ENCODE results near the gene RNF4.

The RNF4 gene

GRCh38 chr4:2438822-2439718 is 29.8 kb upstream of the RNF4 start:
- DNase-seq, result no peak

GRCh38 chr4:2441393-2442174 is 27.3 kb upstream of the RNF4 start:
- DNase-seq, result peak; percentile 87

GRCh38 chr4:2442175-2442993 is 26.5 kb upstream of the RNF4 start:
- DNase-seq, result no peak

- DNase-seq, result no peak
Observed at GRCh38 chr4:2443061-2443730, 25.7 kb upstream of the RNF4 start.

DNA sequence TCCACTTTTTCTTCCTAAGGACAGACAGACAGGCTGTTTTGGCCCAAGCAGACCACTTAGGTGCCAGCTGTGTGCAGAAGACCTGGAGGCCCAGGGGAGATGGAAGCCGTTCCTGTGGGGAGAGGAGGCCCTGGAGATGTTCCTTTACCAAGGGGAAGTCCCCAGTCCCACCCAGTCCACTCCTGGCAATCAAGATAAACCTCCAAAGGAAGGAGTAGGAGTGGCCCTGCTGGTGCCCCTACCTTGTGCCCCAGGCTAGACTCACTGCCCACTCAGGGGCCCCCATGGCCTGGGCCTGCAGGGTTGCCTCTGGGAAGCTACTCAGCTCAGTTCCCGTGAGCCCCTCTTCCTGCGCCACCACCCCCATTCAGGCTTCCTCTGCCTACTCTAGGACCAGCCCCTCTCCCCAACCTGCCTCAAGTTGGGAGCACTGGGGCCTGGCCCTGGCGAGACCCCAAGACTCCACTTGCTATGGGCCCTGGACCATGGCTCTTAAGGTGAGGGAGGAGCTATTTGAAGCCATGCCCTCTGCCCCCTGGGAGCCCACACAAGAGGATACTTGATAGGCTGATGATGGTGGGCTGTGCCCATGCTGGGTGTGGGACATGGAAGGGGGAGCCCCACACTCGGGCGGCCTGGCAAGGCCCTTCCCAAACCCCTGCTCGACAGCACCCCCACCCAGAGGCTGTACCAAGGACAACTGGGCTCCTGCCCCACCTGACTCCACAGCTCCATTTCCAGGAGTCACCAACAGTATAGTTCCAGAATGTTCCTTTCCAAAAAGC is 24.8 kb upstream of the RNF4 start:
- no peak for DNase-seq

DNA sequence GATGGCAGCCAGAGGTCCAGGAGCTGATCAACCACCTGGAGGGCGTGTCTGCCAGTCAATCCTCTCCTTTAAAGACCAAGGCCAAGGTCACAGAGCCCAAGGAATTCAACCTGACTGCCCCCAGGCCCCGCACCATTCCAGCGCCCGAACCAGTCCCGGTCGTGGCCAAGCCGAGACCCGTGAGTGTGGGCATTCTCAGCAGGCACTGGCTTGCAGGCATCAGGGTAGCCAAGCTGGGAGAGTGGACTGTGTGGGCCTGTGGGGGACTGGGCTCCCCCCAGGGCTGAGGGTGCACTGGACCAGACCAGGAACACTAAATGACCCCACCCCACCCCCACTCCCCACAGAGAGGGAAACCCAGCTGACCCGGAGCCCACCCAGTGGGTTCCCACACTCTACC is 23.8 kb upstream of the RNF4 start:
- DNase-seq, result no peak

DNA sequence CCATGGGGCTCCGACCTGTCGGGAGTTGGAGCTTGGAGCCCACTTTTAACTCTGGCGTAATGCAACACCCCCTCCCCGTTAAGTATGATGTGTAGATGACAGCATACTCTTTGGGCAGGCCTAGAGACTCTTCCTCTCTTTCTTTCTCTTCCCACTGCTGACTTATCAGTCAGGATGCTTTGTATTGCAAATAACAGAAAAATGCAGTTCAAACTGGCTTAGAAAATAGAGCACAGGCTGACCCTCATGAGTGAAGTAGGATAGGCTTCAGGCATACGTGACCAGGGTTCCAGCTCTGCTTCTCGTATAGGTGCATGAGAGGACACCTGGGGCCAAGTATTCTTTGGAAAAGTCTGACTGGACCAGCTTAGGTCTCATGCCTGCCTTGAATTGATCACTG is 23.3 kb upstream of the RNF4 start:
- no peak for DNase-seq

DNA sequence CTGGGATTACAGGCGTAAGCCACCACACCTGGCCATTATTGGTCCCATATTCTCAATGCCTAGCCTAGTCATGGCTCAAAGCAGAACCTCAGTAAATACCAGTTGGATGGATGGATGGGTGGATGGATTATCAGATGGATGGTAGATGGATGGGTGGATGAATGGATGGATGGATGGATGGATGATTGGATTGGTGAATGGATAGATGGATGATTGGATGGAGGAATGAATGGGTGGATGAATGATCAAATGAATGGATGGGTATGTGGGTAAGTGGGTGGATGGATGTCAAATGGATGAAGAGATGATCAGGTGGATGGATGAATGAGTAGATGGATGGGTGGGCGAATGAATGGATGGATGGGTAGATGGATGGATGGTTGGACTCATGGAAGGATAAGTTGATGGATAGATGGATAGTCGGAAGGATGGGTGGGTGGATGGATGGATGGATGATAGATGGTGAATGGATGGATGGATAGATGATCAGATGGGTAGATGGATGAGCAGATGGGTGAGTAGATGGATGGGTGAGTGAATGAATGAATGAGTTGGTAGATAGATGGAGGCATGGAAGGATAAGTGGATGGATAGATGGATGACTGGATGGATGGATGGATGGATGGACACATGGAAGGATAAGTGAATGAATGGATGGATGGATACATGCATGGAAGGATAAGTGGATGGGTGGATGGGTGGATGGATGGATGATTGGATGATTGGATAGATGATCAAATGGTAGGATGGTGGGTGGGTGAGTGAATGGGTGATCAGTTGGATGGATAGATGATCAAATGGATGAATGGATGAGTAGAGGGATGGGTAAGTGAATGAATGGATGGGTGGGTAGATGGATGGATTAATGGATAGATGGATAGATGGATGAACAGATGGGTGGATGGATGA is 22.0 kb upstream of the RNF4 start:
- no peak for DNase-seq

- DNase-seq, result no peak
Observed at GRCh38 chr4:2448589-2448988, 20.3 kb upstream of the RNF4 start.

- no peak for DNase-seq
Observed at GRCh38 chr4:2449051-2449450, 19.9 kb upstream of the RNF4 start.

GRCh38 chr4:2449511-2450392 is 19.2 kb upstream of the RNF4 start:
- DNase-seq, result no peak

GRCh38 chr4:2450394-2451035 is 18.4 kb upstream of the RNF4 start:
- no peak for DNase-seq

- no peak for DNase-seq
Observed at GRCh38 chr4:2451036-2451520, 17.8 kb upstream of the RNF4 start.

DNA sequence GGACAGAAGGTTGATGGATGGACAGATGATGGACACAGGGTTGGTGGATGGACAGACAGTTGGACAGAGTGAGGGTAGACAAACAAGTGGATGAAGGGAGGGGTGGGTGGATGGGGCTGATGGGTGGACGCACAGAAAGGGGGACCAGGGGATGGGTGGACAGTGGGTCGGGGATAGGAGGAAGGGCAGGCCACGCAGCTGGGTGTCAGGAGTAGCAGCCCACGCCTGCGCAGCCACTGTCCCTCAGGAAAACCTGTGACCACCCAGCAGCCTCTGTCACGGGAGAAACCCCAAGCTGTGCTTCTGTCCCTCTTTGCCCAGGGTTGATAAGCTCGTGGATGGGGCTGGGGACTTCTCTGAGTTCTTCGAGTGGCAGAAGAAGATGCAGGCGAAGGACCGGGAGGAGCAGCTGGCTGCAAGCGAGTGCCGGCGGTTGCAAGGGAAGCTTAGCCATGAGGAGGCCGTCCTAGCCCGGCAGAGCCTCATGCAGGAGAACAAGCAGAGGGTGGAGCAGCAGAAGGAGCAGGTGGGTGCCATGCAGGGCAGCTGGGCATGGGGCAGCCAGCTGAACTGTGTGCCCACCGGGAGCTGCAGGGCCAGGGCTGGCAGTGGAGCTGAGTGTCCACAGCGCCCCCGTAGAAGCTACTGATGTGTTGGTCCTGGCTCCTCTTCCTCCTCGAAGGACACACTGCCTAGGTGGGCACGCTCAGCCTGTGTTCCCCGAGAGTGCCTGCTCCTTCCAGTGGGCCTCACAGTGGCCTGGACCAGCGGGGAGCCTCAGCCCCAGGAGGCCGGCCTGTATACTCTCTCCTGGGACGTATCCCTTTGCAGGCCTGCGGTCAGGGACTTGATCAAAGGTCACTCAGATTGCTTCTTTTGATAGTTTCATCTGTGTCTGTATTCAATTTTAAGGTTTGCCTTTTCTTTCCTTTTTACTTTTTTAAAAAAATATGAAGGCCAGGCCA is 16.8 kb upstream of the RNF4 start:
- DNase-seq, result no peak

- no peak for DNase-seq
Observed at GRCh38 chr4:2457481-2458295, 11.2 kb upstream of the RNF4 start.

DNA sequence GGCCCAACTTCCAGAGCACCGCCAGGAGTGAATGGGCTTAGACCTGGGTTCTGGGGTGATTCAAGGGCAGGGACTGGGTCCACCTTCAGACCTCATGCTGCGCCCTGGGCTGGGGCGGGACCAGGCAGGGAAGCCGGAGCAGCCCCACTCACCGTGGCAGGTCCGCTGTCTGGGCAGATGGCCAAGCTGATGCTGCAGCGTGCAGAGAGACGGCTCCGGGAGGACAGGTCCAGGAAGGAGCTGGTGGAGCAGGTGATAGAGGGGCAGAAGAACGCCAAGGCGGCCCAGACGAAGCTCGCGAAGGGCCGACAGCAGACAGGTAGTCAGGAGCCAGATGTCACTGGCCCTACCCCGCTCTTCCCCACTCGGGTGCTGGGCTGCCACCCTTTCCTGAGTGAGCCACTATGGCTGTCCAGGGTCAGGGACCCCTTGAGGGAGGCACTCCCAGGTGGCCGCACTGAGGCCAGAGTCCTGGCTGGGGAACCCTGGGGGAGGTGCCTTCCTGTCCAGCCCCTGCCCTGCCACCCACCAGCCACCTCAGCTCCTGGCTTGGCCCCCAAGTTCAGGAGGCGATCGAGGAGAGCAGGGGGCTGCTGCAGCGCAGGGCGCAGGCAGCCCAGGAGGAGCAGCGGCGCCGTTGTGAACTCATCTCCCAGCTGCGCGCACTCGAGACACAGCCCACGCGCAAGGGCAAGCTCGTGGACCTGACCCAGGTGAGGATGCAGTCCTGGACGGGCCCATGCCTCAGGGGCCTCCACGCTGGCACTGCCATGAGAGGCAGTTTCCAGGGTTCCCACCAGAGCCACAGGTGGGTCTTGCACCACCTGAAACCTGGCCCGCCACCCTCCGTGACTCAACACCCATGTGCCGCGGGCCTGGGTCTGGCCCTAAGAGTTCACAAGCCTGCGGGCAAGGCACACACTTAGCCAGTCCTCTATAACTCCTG is 10.1 kb upstream of the RNF4 start:
- no peak for DNase-seq
